ENCODE measurements around the gene NHLRC2. TPM values are rescaled to one million over a fixed set of nuclear protein-coding genes. Genes with fewer than 3 reads are reported as not detected.
A peak's percentile ranks its signal among the peaks of the same experiment; 100 is the strongest.

Gene NHLRC2
- total and polyA plus RNA-seq, 4 experiments from 2014 or later: 4.2 to 24.1 (median 17.0) TPM

- intact Hi-C loops (cut with micrococcal nuclease): no loop called here
- ChIA-PET CTCF (ENCODE audit: partially characterized antibody) (no interaction called here), POLR2A (ENCODE audit: partially characterized antibody) (no interaction called here)
- no peak for DNase-seq
- no peaks in the 10 kb centered on the region for H3K9me3 ChIP-seq (ENCODE audit: control insufficient read depth in 1 of 2, low read length in 2 of 2)
- no peaks in the 10 kb centered on the region for H3K36me3 ChIP-seq (ENCODE audit: insufficient read depth, low read length)
- no peak overlapping the region for H3K4me3 ChIP-seq (ENCODE audit: low read length in 2 of 2)
- peaks cover 0 to 12% (median 8%) of the 10 kb centered on the region in 8 donors for H3K9me3 Mint-ChIP-seq
- H3K36me3 Mint-ChIP-seq: peaks cover 41 to 54% of the 10 kb centered on the region in 2 donors
- H3K4me3 Mint-ChIP-seq: no peak overlapping the region
- no peak overlapping the region for H3K27ac Mint-ChIP-seq
- H3K4me1 Mint-ChIP-seq: peaks cover 7 to 21% (median 11%) of the 10 kb centered on the region in 4 donors
- no peak overlapping the region for H3K27ac ChIP-seq (ENCODE audit: low read depth, low read length)
- H3K27me3 ChIP-seq (ENCODE audit: insufficient read depth, low read length): no peaks in the 10 kb centered on the region
- no peaks in the 10 kb centered on the region for H3K4me1 ChIP-seq (ENCODE audit: insufficient read depth, low read length)
- no peaks in the 10 kb centered on the region for H3K27me3 Mint-ChIP-seq
Observed at GRCh38 chr10:113876461-113876860, 22.0 kb downstream of the NHLRC2 start.

DNA sequence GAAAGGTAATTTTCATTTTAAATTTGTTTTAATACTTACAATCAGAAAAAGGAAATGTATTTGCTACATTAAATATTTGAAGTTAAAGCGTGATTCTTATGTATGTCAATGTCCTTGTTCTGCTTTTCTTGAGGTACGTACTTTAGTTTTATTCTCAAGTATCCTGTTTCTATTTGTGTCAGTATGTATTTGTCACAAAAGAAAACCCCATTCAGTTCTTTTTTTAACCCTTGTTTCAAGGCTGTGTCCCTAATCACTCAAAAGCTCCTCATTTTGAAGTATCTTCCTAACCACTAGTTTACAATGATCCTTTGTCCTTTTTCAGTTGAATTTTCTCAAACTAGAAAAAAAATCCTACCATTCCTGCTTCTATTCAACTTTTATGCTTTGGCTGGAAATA is 25.2 kb downstream of the NHLRC2 start:
- H3K27me3 ChIP-seq (ENCODE audit: insufficient read depth, low read length): no peaks in the 10 kb centered on the region
- no peaks in the 10 kb centered on the region for H3K36me3 ChIP-seq (ENCODE audit: insufficient read depth, low read length)
- H3K4me1 ChIP-seq (ENCODE audit: insufficient read depth, low read length): peaks cover 3% of the 10 kb centered on the region
- no peak overlapping the region for H3K4me3 Mint-ChIP-seq
- H3K36me3 Mint-ChIP-seq: peaks cover 45 to 58% of the 10 kb centered on the region in 2 donors
- H3K9me3 ChIP-seq (ENCODE audit: control insufficient read depth in 1 of 2, low read length in 2 of 2): no peaks in the 10 kb centered on the region
- no peak overlapping the region for H3K27ac ChIP-seq (ENCODE audit: low read depth, low read length)
- intact Hi-C loops (cut with micrococcal nuclease): no loop called here
- CTCF ChIA-PET (ENCODE audit: partially characterized antibody): no interaction called here
- peaks cover 7 to 27% (median 16%) of the 10 kb centered on the region in 4 donors for H3K4me1 Mint-ChIP-seq
- no peaks in the 10 kb centered on the region for H3K27me3 Mint-ChIP-seq
- no peak overlapping the region for H3K4me3 ChIP-seq (ENCODE audit: low read length in 2 of 2)
- DNase-seq: no peak
- POLR2A ChIA-PET (ENCODE audit: partially characterized antibody): no interaction called here
- peaks cover 0 to 2% (median 0%) of the 10 kb centered on the region in 8 donors for H3K9me3 Mint-ChIP-seq
- no peak overlapping the region for H3K27ac Mint-ChIP-seq

DNA sequence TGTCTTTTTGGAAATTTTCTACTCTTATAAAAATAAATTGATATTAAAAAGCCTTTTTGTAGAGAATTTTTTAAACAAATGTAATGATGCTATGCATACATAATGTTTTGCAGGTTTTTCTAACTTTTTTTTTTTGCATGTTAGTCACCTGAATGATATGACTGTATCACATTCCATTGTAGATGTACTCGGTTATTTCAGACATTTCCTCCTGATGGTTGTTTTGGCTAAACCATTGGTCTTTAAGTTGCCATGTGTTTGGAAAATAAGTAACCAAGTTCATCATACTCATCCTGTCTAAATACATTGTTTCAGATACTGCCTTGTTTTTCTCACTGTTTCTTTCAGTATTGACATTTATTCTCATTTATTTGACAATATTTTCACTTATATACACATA is 25.8 kb downstream of the NHLRC2 start:
- H3K9me3 ChIP-seq (ENCODE audit: control insufficient read depth in 1 of 2, low read length in 2 of 2): no peaks in the 10 kb centered on the region
- no peak for DNase-seq
- H3K4me1 ChIP-seq (ENCODE audit: insufficient read depth, low read length): peaks cover 3% of the 10 kb centered on the region
- no peak overlapping the region for H3K27ac Mint-ChIP-seq
- POLR2A ChIA-PET (ENCODE audit: partially characterized antibody): no interaction called here
- H3K36me3 Mint-ChIP-seq: peaks cover 47 to 61% of the 10 kb centered on the region in 2 donors
- H3K27me3 Mint-ChIP-seq: no peaks in the 10 kb centered on the region
- H3K27me3 ChIP-seq (ENCODE audit: insufficient read depth, low read length): no peaks in the 10 kb centered on the region
- H3K4me3 ChIP-seq (ENCODE audit: low read length in 2 of 2): no peak overlapping the region
- H3K27ac ChIP-seq (ENCODE audit: low read depth, low read length): no peak overlapping the region
- CTCF ChIA-PET (ENCODE audit: partially characterized antibody): no interaction called here
- no peaks in the 10 kb centered on the region for H3K36me3 ChIP-seq (ENCODE audit: insufficient read depth, low read length)
- intact Hi-C loops (cut with micrococcal nuclease): no loop called here
- no peak overlapping the region for H3K4me3 Mint-ChIP-seq
- peaks cover 7 to 22% (median 15%) of the 10 kb centered on the region in 4 donors for H3K4me1 Mint-ChIP-seq
- peaks cover 0 to 2% (median 0%) of the 10 kb centered on the region in 8 donors for H3K9me3 Mint-ChIP-seq

- Mint-ChIP-seq H3K4me1 (peaks cover 7 to 17% (median 13%) of the 10 kb centered on the region in 4 donors), H3K27me3 (no peaks in the 10 kb centered on the region), H3K36me3 (peaks cover 57 to 65% of the 10 kb centered on the region in 2 donors), H3K9me3 (peaks cover 0 to 2% (median 0%) of the 10 kb centered on the region in 8 donors), H3K4me3 (no peak overlapping the region), H3K27ac (peak overlapping the region in 1 of 7 donors; percentile 29)
- no peaks in the 10 kb centered on the region for H3K9me3 ChIP-seq (ENCODE audit: control insufficient read depth in 1 of 2, low read length in 2 of 2)
- CTCF ChIA-PET (ENCODE audit: partially characterized antibody): no interaction called here
- intact Hi-C loops (cut with micrococcal nuclease): no loop called here
- H3K27me3 ChIP-seq (ENCODE audit: insufficient read depth, low read length): no peaks in the 10 kb centered on the region
- peaks cover 3% of the 10 kb centered on the region for H3K4me1 ChIP-seq (ENCODE audit: insufficient read depth, low read length)
- DNase-seq: no peak
- H3K27ac ChIP-seq (ENCODE audit: low read depth, low read length): no peak overlapping the region
- no peak overlapping the region for H3K4me3 ChIP-seq (ENCODE audit: low read length in 2 of 2)
- POLR2A ChIA-PET (ENCODE audit: partially characterized antibody): no interaction called here
- H3K36me3 ChIP-seq (ENCODE audit: insufficient read depth, low read length): no peaks in the 10 kb centered on the region
Observed at GRCh38 chr10:113882240-113882639, 27.8 kb downstream of the NHLRC2 start.

GRCh38 chr10:113889911-113890310 is 35.5 kb downstream of the NHLRC2 start:
- H3K4me3 ChIP-seq (ENCODE audit: low read length in 2 of 2): no peak overlapping the region
- no peaks in the 10 kb centered on the region for H3K4me1 ChIP-seq (ENCODE audit: insufficient read depth, low read length)
- no peaks in the 10 kb centered on the region for H3K9me3 ChIP-seq (ENCODE audit: control insufficient read depth in 1 of 2, low read length in 2 of 2)
- no peaks in the 10 kb centered on the region for H3K36me3 ChIP-seq (ENCODE audit: insufficient read depth, low read length)
- H3K4me3 Mint-ChIP-seq: no peak overlapping the region
- H3K27ac Mint-ChIP-seq: no peak overlapping the region
- H3K4me1 Mint-ChIP-seq: peaks cover 0 to 4% (median 2%) of the 10 kb centered on the region in 4 donors
- H3K27me3 Mint-ChIP-seq: no peaks in the 10 kb centered on the region
- H3K27me3 ChIP-seq (ENCODE audit: insufficient read depth, low read length): no peaks in the 10 kb centered on the region
- ChIA-PET POLR2A (ENCODE audit: partially characterized antibody) (no interaction called here), CTCF (ENCODE audit: partially characterized antibody) (no interaction called here)
- H3K36me3 Mint-ChIP-seq: peaks cover 35 to 61% of the 10 kb centered on the region in 2 donors
- H3K27ac ChIP-seq (ENCODE audit: low read depth, low read length): no peak overlapping the region
- intact Hi-C loops (cut with micrococcal nuclease): no loop called here
- no peaks in the 10 kb centered on the region for H3K9me3 Mint-ChIP-seq
- DNase-seq: no peak

DNA sequence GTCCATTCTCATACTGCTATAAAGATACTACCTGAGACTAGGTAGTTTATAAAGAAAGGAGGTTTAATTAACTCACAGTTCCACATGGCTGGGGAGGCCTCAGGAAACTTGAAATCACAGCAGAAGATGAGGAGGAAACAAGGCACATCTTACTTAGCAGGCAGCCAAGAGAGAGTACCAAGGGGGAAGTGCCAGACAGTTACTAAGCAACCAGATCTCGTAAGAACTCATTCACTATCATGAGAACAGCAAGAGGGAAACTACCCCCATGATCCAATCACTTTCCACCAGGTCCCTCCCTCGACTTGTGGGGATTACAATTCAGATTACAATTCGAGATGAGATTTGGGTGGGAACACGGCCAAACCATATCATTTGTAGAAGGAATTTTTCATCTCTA is 36.3 kb downstream of the NHLRC2 start:
- no peaks in the 10 kb centered on the region for H3K27me3 Mint-ChIP-seq
- Histone ChIP-seq H3K36me3 (ENCODE audit: insufficient read depth, low read length) (no peaks in the 10 kb centered on the region), H3K9me3 (ENCODE audit: control insufficient read depth in 1 of 2, low read length in 2 of 2) (no peaks in the 10 kb centered on the region), H3K4me1 (ENCODE audit: insufficient read depth, low read length) (no peaks in the 10 kb centered on the region), H3K27me3 (ENCODE audit: insufficient read depth, low read length) (no peaks in the 10 kb centered on the region), H3K27ac (ENCODE audit: low read depth, low read length) (no peak overlapping the region), H3K4me3 (ENCODE audit: low read length in 2 of 2) (no peak overlapping the region)
- CTCF ChIA-PET (ENCODE audit: partially characterized antibody): no interaction called here
- peaks cover 0 to 4% (median 2%) of the 10 kb centered on the region in 4 donors for H3K4me1 Mint-ChIP-seq
- DNase-seq: no peak
- peaks cover 33 to 61% of the 10 kb centered on the region in 2 donors for H3K36me3 Mint-ChIP-seq
- H3K4me3 Mint-ChIP-seq: no peak overlapping the region
- H3K9me3 Mint-ChIP-seq: peaks cover 0 to 2% (median 0%) of the 10 kb centered on the region in 8 donors
- intact Hi-C loops (cut with micrococcal nuclease): no loop called here
- peak overlapping the region in 1 of 7 donors; percentile 73 for H3K27ac Mint-ChIP-seq
- POLR2A ChIA-PET (ENCODE audit: partially characterized antibody): no interaction called here

DNA sequence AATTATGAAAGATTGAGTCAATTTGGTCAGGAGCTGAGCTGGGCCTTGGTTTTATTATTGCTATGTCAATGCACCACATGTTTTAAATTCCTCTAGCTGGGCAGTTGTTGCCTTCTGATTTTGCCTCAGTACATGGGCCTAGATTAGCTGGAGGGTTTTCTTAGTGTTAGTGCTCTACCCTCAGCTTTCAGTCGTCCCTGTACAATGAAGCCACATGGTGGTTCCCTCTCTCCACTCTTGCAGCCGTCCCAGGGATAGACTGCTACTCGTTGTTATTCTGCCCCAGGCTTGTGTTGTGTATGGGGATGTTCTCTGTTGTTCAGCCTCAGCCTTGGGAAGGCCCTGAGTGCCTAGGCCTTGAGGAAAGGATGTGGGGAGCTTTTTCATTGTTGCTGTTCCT is 37.0 kb downstream of the NHLRC2 start:
- Mint-ChIP-seq H3K36me3 (peaks cover 29 to 54% of the 10 kb centered on the region in 2 donors), H3K9me3 (peaks cover 0 to 2% (median 0%) of the 10 kb centered on the region in 8 donors), H3K4me1 (peaks cover 0 to 4% (median 2%) of the 10 kb centered on the region in 4 donors), H3K27ac (peak overlapping the region in 1 of 7 donors; percentile 4), H3K27me3 (no peaks in the 10 kb centered on the region), H3K4me3 (no peak overlapping the region)
- DNase-seq: no peak
- no peak overlapping the region for H3K4me3 ChIP-seq (ENCODE audit: low read length in 2 of 2)
- no peaks in the 10 kb centered on the region for H3K36me3 ChIP-seq (ENCODE audit: insufficient read depth, low read length)
- H3K4me1 ChIP-seq (ENCODE audit: insufficient read depth, low read length): no peaks in the 10 kb centered on the region
- POLR2A ChIA-PET (ENCODE audit: partially characterized antibody): no interaction called here
- no peaks in the 10 kb centered on the region for H3K27me3 ChIP-seq (ENCODE audit: insufficient read depth, low read length)
- H3K27ac ChIP-seq (ENCODE audit: low read depth, low read length): no peak overlapping the region
- CTCF ChIA-PET (ENCODE audit: partially characterized antibody): no interaction called here
- intact Hi-C loops (cut with micrococcal nuclease): no loop called here
- H3K9me3 ChIP-seq (ENCODE audit: control insufficient read depth in 1 of 2, low read length in 2 of 2): no peaks in the 10 kb centered on the region

DNA sequence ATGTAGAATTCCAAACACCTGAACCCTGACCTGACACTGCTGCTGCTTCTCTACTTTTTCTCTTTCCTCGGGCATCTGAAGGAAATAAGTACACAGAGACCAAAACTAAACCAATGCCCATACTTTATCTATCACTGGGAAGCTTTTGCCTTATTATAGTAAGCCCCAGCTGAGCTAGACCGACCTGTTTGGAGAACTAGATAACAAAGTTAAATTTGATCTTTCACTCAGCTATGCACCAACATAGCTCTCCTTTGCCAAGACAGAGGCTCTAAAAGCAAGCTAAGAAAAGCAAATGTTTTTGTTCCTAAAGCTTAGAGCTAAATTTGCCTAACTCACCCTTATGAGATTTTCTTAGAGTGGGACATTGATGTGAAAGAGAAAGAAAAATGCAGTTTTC is 39.1 kb downstream of the NHLRC2 start:
- POLR2A ChIA-PET (ENCODE audit: partially characterized antibody): no interaction called here
- Histone ChIP-seq H3K9me3 (ENCODE audit: control insufficient read depth in 1 of 2, low read length in 2 of 2) (no peaks in the 10 kb centered on the region), H3K36me3 (ENCODE audit: insufficient read depth, low read length) (no peaks in the 10 kb centered on the region), H3K27ac (ENCODE audit: low read depth, low read length) (no peak overlapping the region), H3K4me3 (ENCODE audit: low read length in 2 of 2) (no peak overlapping the region), H3K27me3 (ENCODE audit: insufficient read depth, low read length) (no peaks in the 10 kb centered on the region), H3K4me1 (ENCODE audit: insufficient read depth, low read length) (no peaks in the 10 kb centered on the region)
- intact Hi-C loops (cut with micrococcal nuclease): no loop called here
- CTCF ChIA-PET (ENCODE audit: partially characterized antibody): no interaction called here
- DNase-seq: no peak
- no peaks in the 10 kb centered on the region for H3K27me3 Mint-ChIP-seq
- H3K27ac Mint-ChIP-seq: no peak overlapping the region
- H3K36me3 Mint-ChIP-seq: peaks cover 27 to 41% of the 10 kb centered on the region in 2 donors
- H3K4me3 Mint-ChIP-seq: no peak overlapping the region
- peaks cover 0 to 4% (median 2%) of the 10 kb centered on the region in 4 donors for H3K4me1 Mint-ChIP-seq
- peaks cover 0 to 2% (median 0%) of the 10 kb centered on the region in 8 donors for H3K9me3 Mint-ChIP-seq

Measured in CD4-positive, alpha-beta memory T cell (primary cell).